Esophagus (tissue), 2 donors: ENCODE measurements around the gene TMEM60. TPM values are rescaled to one million over a fixed set of nuclear protein-coding genes. Genes with fewer than 3 reads are reported as not detected.

Experiments
- H3K27ac ChIP-seq, 2 donors: one replicate each; pipeline ENCODE4 v1.5.1; 2013; ENCODE audit warnings: low read depth in 2 of 2, mild to moderate bottlenecking in 2 of 2, inconsistent platforms in 1 of 2, low read length in 1 of 2, moderate library complexity in 1 of 2
- H3K27me3 ChIP-seq, 2 donors: one replicate each; pipeline ENCODE4 v1.6.1; 2013; ENCODE audit warnings: low read length in 2 of 2, control low read depth in 1 of 2, mild to moderate bottlenecking in 1 of 2; ENCODE audit not compliant: insufficient read depth in 2 of 2, control insufficient read depth in 1 of 2
- H3K36me3 ChIP-seq, 2 donors: one replicate each; pipeline ENCODE4 v1.6.1; 2013; ENCODE audit warnings: low read length in 1 of 2; ENCODE audit not compliant: control insufficient read depth in 2 of 2, insufficient read depth in 2 of 2
- H3K4me1 ChIP-seq, 2 donors: one replicate each; pipeline ENCODE4 v1.6.1; 2013; ENCODE audit warnings: low read length in 1 of 2; ENCODE audit not compliant: control insufficient read depth in 2 of 2, insufficient read depth in 2 of 2
- H3K4me3 ChIP-seq, 2 donors: one replicate each; pipeline ENCODE4 v1.5.1; 2013; ENCODE audit warnings: low read length in 2 of 2, mild to moderate bottlenecking in 2 of 2, low read depth in 1 of 2, moderate library complexity in 1 of 2
- H3K9me3 ChIP-seq, 2 donors: one replicate each; pipeline ENCODE4 v1.6.1; 2013; ENCODE audit warnings: mild to moderate bottlenecking in 2 of 2, low read depth in 1 of 2, low read length in 1 of 2, moderate library complexity in 1 of 2; ENCODE audit not compliant: control insufficient read depth in 2 of 2, insufficient read depth in 1 of 2
- WGBS, 2 donors: extraction: QIAGEN DNeasy Blood & Tissue Kit; methylation state at CpG; one replicate each; pipeline ENCODE4 v1.1.7; 2013; 5-methylcytosine and 5-hydroxymethylcytosine counted together
- polyA plus RNA-seq, 2 donors: library from polyadenylated mRNA; stranded (reverse); fragments of 200-250 nt; gene quantifications; one replicate each; pipeline ENCODE4 v1.2.3, GENCODE V29; 2013
- donor health status: healthy with polysubstance abuse.
- donor health status: Bipolar disorder and iron deficiency.

TMEM60 gene
- polyA plus RNA-seq, 2 donors = 13.5 to 14.8 TPM

GRCh38 chr7:77765906-77766800, 32.1 kb downstream of the TMEM60 start:
- Histone ChIP-seq H3K27me3 (no peaks in the 10 kb centered on the region), H3K4me3 (no peak overlapping the region), H3K4me1 (no peaks in the 10 kb centered on the region), H3K27ac (no peak overlapping the region), H3K36me3 (no peaks in the 10 kb centered on the region), H3K9me3 (no peaks in the 10 kb centered on the region)
- 76 to 84% methylated on average over 4 of the region's 4 CpGs for whole genome bisulfite sequencing, 2 donors

- Histone ChIP-seq H3K36me3 (no peaks in the 10 kb centered on the region), H3K9me3 (no peaks in the 10 kb centered on the region), H3K27me3 (no peaks in the 10 kb centered on the region), H3K4me3 (no peak overlapping the region), H3K27ac (no peak overlapping the region), H3K4me1 (no peaks in the 10 kb centered on the region)
- WGBS, 2 donors = 69 to 70% methylated on average over 3 of the region's 3 CpGs
Observed at GRCh38 chr7:77765481-77765880, 32.8 kb downstream of the TMEM60 start.

GRCh38 chr7:77760809-77761453, 37.3 kb downstream of the TMEM60 start:
- Histone ChIP-seq H3K36me3 (peaks cover 0 to 2% of the 10 kb centered on the region in 2 donors), H3K27me3 (no peaks in the 10 kb centered on the region), H3K27ac (no peak overlapping the region), H3K4me3 (no peak overlapping the region), H3K9me3 (no peaks in the 10 kb centered on the region), H3K4me1 (no peaks in the 10 kb centered on the region)
- WGBS, 2 donors = 79 to 89% methylated on average over 10 of the region's 10 CpGs

- H3K27me3 ChIP-seq = no peaks in the 10 kb centered on the region
- WGBS, 2 donors = 3 to 4% methylated on average over 3 of the region's 3 CpGs
- no peak overlapping the region for H3K27ac ChIP-seq
- H3K4me3 ChIP-seq = no peak overlapping the region
- no peaks in the 10 kb centered on the region for H3K9me3 ChIP-seq
- H3K4me1 ChIP-seq = no peaks in the 10 kb centered on the region
- H3K36me3 ChIP-seq = peaks cover 0 to 2% of the 10 kb centered on the region in 2 donors
Observed at GRCh38 chr7:77759294-77759889, 38.8 kb downstream of the TMEM60 start.

- no peaks in the 10 kb centered on the region for H3K4me1 ChIP-seq
Observed at GRCh38 chr7:77757589-77757988, 40.6 kb downstream of the TMEM60 start.

GRCh38 chr7:77753173-77753572, 45.1 kb downstream of the TMEM60 start:
- H3K36me3 ChIP-seq = peaks cover 0 to 2% of the 10 kb centered on the region in 2 donors
- 64 to 71% methylated on average over 1 of the region's 1 CpG for WGBS, 2 donors
- no peaks in the 10 kb centered on the region for H3K27me3 ChIP-seq
- H3K9me3 ChIP-seq = no peaks in the 10 kb centered on the region
- H3K4me3 ChIP-seq = no peak overlapping the region
- no peaks in the 10 kb centered on the region for H3K4me1 ChIP-seq
- no peak overlapping the region for H3K27ac ChIP-seq

More at GRCh38 chr7:77757589-77757988, 40.6 kb downstream of the TMEM60 start:
- no peaks in the 10 kb centered on the region for H3K27me3 ChIP-seq
- no peak overlapping the region for H3K4me3 ChIP-seq
- H3K9me3 ChIP-seq = no peaks in the 10 kb centered on the region
- WGBS, 2 donors = 11 to 13% methylated on average over 1 of the region's 1 CpG
- peaks cover 0 to 2% of the 10 kb centered on the region in 2 donors for H3K36me3 ChIP-seq
- no peak overlapping the region for H3K27ac ChIP-seq

- no peaks in the 10 kb centered on the region for H3K27me3 ChIP-seq
- no peaks in the 10 kb centered on the region for H3K9me3 ChIP-seq
- WGBS, 2 donors = 59 to 61% methylated on average over 2 of the region's 2 CpGs
- H3K4me1 ChIP-seq = peaks cover 0 to 3% of the 10 kb centered on the region in 2 donors
- H3K27ac ChIP-seq = no peak overlapping the region
- H3K4me3 ChIP-seq = no peak overlapping the region
- H3K36me3 ChIP-seq = no peaks in the 10 kb centered on the region
Observed at GRCh38 chr7:77752016-77752415, 46.2 kb downstream of the TMEM60 start.

GRCh38 chr7:77747718-77748117, 50.5 kb downstream of the TMEM60 start:
- no peaks in the 10 kb centered on the region for H3K9me3 ChIP-seq
- no peak overlapping the region for H3K4me3 ChIP-seq
- no peaks in the 10 kb centered on the region for H3K27me3 ChIP-seq
- no peaks in the 10 kb centered on the region for H3K36me3 ChIP-seq
- H3K4me1 ChIP-seq = peaks cover 0 to 3% of the 10 kb centered on the region in 2 donors
- 70 to 77% methylated on average over 1 of the region's 1 CpG for WGBS, 2 donors
- no peak overlapping the region for H3K27ac ChIP-seq

- H3K4me1 ChIP-seq = peaks cover 0 to 3% of the 10 kb centered on the region in 2 donors
- H3K27ac ChIP-seq = no peak overlapping the region
- H3K36me3 ChIP-seq = no peaks in the 10 kb centered on the region
- no peaks in the 10 kb centered on the region for H3K27me3 ChIP-seq
- no peak overlapping the region for H3K4me3 ChIP-seq
- H3K9me3 ChIP-seq = no peaks in the 10 kb centered on the region
- WGBS, 2 donors = 47 to 51% methylated on average over 2 of the region's 2 CpGs
Observed at GRCh38 chr7:77747178-77747577, 51.1 kb downstream of the TMEM60 start.
